Activated CD8-positive, alpha-beta memory T cell treated with anti-CD3 and anti-CD28 coated beads for 24 hours (primary cell): Measurements from ENCODE around the gene TUBA4B.
A peak's percentile ranks its signal among the peaks of the same experiment; 100 is the strongest.
"Not testable (repeated sequence)": the region's sequence is repeated elsewhere in the genome, so short reads cannot be mapped to it uniquely, and the experiment has no call there.

Experiments used
- DNase-seq: peaks from one replicate; pipeline ENCODE4 v3.0.0-alpha.2; 2020

Gene TUBA4B

DNA sequence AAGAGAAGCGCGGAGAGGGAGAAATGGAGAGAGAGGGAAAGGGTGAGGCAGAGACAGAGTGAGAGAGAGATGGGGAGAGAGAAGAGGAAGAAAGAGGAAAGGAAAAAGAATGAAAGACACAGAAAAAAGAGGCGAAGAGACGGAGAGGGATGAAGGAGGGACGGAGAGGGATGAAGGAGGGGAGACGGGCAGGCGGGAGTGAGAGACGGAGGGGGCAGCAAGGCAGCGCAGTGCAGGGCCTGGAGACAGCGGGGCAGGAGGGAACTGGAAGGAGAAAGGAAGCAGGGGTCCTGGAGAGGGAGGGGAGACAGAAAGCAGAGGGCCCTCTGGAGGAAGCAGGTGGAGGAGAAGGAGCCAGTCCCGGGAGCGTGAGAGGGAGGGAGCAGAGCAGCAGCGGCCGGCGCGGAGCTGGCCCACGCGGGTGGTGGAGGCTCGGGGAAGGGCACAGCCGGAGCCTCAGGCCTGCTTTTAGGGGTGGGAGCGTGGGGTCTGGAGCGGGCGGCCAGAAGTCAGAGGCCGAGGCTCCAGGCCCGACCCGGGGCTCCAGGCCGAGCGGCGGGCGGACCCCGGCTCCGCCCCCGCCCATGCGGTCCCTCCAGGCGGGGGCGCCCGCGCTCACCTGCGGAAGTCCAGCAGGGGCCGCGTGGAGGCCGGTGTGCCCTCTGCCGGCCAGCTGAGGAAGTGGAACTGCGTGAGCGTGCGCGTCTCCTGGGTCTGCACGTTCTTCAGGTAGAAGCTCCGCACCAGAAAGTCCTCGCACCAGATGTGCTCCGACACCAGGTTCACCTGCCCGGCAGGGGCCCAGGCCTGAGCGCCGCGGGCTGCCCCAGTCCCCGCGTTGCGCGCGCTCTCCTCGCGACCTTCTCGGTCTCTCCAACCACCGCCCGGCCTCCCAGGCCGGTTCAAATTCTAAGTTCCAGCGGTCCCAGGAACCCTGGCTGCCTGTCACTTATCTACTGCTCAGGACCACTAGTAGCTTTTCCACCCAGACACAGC is 41.6 kb downstream of the TUBA4B start:
- DNase-seq, result peak; percentile 95

DNA sequence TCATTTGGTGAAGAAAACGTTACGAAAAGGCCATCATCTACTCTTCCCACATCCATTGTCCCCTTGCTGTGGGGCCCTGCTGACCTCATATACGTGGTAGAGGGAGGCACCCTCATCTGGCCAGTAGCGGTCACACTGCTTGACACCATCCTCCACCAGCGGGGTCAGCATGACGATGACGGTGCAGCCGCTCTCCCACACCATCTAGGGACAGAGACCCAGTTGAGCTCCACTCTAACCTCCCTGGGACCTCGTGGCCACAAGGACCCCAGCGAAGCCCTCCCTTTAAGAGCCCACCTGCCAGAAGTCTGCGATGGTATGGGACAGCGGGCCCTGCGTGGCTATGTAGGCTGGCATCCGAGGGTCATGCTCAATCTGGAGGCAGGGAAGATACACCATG is 43.1 kb downstream of the TUBA4B start:
- DNase-seq, result no peak

DNA sequence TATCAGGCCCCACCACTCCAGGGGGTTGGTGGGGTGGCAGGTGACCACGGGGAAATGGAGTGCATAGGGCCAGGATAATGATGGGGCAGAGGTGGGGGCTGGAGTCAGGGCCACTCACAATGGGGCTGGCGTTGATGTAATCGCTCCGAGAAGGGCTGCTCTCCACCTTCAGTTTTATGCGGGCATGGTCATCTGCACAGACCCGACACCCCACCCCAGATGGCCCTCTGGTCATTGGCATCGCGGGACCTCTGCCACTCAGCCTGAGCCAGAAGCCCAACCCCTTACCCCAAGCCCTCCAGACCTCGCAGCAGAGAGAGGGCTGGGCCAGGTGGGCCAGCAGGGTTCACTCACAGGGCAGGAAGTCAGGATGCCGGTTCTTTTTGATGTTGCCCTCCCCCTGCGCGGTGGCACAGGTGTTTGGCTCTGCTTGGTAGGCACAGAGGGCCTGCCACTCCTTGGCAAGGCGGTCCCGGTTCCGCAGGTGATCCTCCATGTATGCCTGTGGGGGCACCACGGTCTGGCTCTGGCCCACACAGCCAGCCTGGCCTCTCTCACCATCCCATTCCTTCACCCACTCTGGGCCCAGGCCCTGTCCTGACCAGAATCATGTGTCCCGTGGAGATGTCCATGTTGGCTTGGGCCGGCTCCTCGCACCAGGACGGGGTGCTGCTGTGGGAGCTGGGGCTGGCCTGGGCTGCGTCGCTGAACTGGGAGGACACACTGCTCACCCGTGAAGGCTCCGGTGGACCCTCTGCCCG is 43.8 kb downstream of the TUBA4B start:
- DNase-seq, result no peak

DNA sequence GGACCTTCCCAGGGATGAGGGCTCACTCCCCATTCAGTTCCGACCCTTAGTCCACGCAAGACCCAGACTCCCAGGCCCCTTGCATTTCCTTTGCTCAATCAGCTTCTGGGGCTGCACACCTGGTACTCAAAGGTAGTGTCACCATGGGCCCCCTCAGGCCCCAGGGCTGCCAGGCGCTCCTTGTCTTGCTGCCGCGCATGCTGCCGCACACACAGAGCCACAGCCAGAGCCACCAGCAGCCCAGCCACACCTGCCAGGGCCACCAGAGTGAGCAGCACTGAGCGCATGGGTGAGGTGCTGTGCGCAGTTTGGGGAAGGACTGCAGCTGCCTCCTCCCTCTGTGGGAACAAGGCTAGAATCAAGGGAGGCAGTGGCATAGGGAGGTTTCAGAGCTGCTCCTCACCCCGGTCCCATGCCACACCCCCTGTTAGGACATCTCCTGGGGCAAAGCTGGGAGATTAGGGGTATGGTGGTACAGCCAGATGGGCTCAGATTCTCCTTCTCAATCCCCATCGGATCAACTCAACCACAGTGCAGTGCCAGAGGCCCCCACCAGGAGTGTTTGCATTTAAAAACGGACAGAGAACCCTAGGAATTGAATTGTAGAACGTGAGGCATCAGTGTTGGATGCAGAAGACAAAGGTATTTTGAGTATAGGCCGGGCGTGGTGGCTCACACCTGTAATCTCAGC is 44.9 kb downstream of the TUBA4B start:
- peak; percentile 54 for DNase-seq

DNA sequence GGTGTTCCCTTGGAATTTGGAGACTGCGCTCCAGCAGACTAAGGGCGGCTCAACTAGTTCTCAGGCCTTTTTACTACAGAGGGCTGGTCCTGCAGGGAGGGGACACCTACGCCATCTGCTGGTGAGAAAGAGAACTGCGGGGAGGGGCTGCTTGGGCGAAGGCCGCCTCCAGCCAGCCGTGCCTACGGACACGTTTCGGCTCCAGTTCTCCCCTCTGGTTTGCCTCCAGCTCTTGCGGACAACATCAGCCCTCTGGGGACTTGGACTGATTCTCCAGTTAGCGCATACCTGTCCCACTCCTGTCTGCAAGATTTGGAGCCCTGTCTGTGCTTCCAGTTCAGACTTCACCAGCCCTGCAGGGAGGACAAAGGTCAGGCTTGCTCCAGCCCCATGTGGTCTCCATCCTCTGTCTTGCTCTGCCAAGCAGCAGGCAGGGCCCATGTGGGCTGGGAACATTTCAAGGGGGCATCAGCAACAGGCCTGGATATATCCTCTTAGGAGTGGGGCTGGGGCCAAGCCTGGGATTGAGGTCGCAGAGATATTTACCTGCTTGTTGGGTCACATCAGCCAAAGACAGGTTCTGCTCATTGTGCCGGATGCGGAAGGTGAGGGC is 45.8 kb downstream of the TUBA4B start:
- peak; percentile 98 for DNase-seq

DNA sequence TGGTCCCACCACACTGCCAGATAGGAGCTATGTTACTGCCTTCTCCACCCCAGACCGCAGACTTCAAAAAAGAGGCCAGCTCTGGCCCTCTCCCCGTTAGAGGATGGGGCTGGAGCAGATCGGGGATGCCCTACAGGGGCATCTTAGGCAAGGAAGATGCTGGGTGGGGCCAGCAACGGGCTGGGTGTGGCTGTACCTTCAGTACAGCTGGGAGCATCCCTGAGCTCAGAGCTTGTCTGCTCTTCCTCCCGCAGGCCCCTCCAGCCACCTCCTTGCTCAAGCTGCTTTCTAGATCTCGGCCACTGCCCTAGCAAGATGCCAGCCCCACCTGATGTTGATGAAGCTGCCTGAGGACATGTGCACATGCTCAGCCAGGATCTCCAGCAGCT is 46.3 kb downstream of the TUBA4B start:
- DNase-seq, result no peak

DNA sequence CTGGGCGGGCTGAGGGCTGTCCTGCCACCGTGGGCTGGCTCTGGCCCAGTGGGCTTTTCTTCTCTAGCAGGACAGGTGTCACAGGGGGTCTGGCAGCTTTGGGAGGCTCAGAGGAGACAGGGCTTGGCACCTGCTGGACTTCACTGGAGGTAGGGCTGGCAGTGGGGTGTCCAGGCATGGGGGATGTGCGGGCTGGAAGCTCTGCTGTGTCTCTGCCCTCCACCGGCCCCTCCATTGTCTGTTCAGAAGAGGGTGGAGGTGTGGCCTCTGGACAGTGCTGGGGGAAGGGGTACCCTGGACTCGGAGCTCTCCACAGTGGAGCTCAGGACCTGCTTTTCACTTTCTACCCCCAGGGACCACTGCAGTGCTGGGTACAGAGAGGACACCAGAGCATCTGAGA is 47.0 kb downstream of the TUBA4B start:
- peak; percentile 47 for DNase-seq

DNA sequence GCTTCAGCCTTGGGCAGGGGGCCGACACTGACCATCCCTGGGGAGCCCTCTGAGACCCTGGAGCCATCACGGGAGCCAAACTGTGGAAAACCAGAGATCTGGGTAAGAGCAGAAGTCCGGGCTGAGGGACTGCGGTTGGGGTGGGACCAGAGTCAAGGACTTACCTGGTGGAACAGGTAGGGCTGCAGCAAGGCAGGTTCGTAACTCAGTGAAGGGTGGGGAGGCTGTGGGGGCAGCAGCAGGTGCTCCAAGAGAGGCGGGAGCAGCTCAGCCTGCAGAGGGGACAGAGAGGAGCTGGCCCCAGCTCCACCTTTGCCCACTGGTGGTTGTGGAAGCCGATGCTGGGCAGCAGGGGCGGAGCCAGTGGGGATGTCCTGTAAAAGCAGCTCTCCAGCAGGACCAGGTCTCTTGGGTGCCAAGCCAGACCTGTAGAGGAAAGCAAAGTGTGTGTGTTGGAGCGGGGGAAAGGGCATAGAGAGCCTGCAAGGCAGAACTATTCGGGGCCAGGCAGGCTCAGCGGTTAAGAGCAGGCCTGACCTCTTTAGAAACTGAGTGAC is 49.4 kb downstream of the TUBA4B start:
- DNase-seq, result no peak

DNA sequence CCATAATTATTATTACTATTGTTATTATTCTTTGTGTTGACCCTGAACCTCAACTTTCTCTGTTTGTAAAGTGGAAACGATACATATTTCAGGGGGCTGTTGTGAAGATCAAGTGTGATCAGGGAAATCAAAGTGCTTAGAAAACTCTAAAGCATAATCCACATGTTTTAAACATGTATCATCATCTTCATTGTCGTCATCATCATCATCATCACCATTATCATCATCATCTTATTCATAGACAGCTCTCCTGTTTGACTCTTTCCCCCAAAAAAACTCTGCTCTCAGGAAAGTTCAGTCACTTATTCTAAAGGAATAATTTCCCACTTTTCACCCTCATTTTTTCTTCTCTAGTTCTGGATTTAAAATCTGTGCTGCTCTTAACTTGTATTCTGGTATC is 51.2 kb downstream of the TUBA4B start:
- no peak for DNase-seq

DNA sequence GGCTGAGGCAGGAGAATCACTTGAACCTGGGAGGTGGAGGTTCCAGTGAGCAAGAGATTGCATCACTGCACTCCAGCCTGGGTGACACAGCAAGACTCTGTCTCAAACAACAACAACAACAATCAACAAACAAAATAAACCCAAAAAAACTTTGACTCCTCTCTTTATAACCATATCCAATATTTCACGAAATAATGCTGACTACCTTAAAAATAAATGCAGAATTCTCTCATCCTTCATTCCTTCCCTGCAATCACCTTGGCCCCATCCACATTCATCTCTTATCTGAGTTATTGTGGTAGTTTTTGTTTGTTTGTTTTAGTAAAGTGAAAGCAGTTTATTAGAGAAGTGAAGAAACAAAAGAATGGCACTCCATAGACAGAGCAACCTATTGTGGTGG is 53.0 kb downstream of the TUBA4B start:
- DNase-seq, result no peak

DNA sequence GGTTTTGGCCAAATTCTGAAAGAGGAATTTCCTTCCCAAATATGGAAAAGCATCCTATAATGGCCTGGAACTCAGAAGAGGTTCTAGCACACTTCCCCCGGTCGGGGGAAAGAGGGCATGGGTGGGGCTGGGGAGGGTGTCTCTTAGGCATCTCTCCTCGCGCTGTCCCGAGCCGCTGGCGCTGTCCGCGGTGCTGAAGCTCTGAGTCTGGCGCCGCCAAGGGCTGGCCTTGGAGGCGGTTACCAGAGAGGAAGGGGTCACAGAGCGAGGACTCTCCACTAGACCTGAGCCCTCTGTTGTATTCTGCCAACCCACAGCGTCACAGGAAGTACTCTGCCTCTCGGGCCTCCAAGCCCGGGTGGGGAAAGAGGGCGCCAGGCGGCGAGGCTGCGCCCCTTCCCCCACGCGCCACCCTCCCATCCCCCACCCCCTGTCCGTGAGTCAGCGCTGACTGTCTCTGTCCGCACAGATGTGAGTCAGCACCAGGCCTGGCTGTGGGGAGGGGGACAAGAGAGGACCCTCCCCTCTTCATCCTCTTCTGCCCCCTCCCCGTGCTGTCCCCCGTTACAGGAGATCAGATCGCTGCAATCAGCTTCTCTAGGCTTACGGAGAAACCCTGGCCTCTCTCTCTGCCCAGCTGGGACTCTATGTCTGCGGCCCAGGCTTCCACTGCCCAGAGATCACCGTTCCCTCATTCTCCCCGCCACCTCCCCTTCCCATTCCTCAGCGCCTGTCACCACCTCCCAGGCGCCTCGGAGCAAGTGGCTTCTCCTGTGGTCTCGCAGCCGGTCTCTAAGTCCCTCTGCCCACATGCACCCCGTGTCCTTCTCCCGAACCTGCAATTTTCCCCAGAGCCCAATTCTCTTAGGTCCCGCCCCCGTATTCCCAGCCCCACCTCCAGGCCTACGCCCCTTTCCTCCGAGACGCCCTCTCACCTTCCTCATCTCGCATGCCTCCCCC is 55.4 kb downstream of the TUBA4B start:
- peak; percentile 87 for DNase-seq

DNA sequence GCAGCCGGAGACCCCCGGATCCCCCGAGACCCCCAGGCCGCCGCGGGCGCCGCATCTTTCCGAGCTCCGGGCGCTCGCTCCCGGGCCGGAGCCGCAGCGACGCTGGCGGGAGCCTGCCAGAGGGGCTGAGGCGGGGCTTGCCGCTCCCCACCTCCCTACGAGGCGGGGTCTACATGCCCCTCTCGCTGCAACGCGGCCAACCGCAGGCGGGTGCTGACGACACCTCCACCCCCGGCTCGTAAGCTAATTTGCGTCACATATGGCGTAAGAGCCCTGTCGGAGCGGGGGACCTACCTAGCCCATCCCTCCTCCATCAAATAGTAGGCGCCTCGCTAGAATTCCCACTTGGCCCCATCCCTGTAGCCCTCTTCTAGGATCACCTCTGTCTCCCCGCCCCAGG is 56.2 kb downstream of the TUBA4B start, which contains the start of gene PTPRN:
TSS of gene PTPRN (minus strand) at position 124 of the 400 bp plus-strand sequence. CDS start at position 55, 69 bp downstream.
- DNase-seq, result no peak

DNA sequence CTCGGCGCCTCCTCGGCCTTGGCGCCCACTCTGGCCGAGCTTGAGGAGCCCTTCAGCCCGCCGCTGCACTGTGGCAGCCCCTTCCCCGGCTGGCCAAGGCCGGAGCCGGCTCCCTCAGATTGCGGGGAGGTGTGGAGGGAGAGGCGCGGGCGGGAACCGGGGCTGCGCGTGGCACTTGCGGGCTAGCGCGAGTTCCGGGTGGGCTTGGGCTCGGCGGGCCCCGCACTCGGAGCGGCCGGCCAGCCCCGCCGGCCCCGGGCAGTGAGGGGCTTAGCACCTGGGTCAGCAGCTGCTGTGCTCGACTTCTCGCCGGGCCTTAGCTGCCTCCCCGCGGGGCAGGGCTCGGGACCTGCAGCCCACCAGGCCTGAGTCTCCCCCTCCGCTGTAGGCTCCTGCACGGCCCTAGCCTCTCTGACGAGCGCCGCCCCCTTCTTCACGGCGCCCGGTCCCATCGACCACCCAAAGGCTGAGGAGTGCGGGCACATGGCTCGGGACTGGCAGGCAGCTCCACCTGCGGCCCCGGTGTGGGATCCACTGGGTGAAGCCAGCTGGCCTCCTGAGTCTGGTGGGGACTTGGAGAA is 59.7 kb downstream of the TUBA4B start:
- not testable (repeated sequence) for DNase-seq

DNA sequence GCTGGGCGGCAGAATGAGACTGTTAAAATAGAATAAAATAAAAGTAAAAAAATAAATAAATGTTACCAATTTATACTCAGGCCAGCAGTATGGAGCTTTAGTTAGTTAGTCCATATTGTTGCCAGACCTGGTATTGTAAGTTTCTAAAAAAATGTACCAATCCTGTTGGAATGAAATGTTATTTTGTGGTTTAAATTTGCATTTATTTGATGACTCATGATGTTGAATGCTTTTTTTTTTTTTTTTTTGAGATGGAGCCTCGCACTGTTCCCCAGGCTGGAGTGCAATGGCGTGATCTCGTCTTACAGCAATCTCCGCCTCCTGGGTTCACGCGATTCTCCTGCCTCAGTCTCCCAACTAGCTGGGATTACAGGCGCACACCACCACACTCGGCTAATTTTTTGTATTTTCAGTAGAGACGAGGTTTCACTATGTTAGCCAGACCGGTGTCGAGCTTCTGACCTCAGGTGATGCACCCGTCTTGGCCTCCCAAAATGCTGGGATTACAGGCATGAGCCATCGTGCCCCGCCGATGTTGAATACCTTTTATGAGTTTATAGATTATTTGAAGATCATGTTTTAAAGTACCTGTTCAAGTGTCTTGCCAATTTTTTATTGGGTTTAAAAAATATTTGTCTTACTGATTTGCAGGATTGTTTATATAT is 61.9 kb downstream of the TUBA4B start:
- DNase-seq, result no peak
